GM21723 (cell line): ENCODE measurements around the gene ZNF669.
"Not testable (repeated sequence)": the region's sequence is repeated elsewhere in the genome, so short reads cannot be mapped to it uniquely, and the experiment has no call there.

Source experiments
- ATAC-seq: cut with Tn5 transposase; IDR thresholded peaks from one replicate; pipeline ENCODE4 v1.9.1; 2021; ENCODE audit warnings: mild to moderate bottlenecking, moderate library complexity; ENCODE audit not compliant: unreplicated experiment

The ZNF669 gene

GRCh38 chr1:247103859-247104591, at the start of gene ZNF669:
TSS of gene ZNF669 (minus strand) at chr1:247104356. CDS start at chr1:247104199, 157 bp downstream.
- peak; percentile 99 for ATAC-seq

DNA sequence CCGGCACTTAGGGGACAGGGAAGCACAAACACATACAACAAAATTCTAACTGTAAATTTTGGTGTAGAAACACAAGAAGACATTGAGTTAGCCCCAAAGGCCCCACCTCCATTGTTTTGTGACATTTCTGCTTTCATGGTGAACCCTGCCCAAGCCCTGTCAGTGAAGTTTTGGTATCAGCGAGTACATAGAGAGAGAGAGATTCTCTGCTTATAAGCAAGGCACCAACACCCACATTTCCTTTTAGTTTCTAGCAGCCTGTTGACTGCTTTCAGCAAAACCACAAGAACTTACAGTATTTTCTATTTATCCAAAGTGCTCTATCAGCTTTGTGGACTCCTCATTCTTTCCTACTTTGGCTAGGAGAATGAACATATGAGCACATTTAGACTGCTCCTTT, 43.6 kb upstream of the ZNF669 start:
- no peak for ATAC-seq

GRCh38 chr1:247147120-247147519, 43.0 kb upstream of the ZNF669 start:
- not testable (repeated sequence) for ATAC-seq

DNA sequence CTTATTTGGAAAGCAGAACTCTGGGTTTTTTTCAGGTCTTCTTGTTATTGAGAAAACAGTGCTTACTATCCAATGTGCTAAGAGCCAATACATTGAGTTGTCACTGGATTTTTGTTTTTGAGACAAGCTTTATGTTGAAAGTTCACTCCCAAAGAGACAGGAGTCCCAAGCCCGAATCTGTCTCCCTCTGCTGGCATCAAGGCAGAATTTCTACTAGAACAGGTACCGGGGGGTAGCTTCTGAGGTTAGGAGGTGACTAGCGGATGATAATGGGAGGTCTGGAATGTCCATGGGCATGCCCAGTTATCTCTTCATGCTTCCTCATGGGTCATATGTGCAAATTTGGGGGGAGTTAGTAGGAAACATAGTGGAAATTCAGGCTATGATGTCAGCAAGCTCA, 42.5 kb upstream of the ZNF669 start:
- no peak for ATAC-seq

DNA sequence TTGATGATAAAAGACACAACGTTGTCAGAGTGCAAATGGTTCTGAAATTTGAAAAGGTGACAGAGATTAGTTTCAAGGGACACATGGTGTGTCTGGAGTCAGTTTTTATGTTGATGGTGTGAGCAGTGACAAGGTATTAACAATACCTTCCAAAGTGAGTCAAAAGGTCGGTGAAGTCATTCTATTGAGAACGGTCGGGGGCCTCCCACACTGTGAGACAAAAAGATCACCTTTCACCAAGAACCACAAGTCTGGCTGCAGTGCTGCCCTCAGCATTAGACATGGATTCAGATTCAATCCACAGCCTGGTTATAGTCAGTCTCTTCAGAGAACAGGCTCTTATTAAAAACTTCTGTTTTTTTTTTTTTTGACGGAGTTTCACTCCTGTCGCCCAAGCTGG, 41.1 kb upstream of the ZNF669 start:
- no peak for ATAC-seq

GRCh38 chr1:247139557-247139956, 35.4 kb upstream of the ZNF669 start:
- not testable (repeated sequence) for ATAC-seq

GRCh38 chr1:247131236-247131635, 27.1 kb upstream of the ZNF669 start:
- no peak for ATAC-seq

- not testable (repeated sequence) for ATAC-seq
Observed at GRCh38 chr1:247127519-247128282, 23.5 kb upstream of the ZNF669 start.

GRCh38 chr1:247126601-247127000, 22.4 kb upstream of the ZNF669 start:
- peak; percentile 71 for ATAC-seq

GRCh38 chr1:247126166-247126565, 22.0 kb upstream of the ZNF669 start:
- ATAC-seq: peak; percentile 100

DNA sequence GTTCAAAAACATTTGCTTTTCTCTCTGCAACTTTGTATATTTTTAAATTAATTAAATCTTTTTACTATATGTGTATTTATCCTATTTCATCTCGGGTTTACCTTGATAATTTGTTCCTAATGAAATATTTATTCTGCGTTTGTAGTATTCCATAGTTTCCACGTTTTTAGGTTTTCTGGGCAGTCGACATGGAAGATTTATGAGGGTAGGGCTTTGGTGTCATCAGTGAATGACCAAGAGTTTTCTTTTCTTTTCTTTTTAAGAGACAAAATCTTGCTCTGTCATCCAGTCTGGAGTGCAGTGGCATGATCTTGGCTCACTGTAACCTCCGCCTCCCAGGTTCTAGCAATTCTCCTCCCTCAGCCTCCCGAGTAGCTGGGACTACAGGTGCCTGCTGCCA, 17.2 kb upstream of the ZNF669 start:
- ATAC-seq: no peak

- ATAC-seq: not testable (repeated sequence)
Observed at GRCh38 chr1:247120408-247120668, 16.2 kb upstream of the ZNF669 start.

DNA sequence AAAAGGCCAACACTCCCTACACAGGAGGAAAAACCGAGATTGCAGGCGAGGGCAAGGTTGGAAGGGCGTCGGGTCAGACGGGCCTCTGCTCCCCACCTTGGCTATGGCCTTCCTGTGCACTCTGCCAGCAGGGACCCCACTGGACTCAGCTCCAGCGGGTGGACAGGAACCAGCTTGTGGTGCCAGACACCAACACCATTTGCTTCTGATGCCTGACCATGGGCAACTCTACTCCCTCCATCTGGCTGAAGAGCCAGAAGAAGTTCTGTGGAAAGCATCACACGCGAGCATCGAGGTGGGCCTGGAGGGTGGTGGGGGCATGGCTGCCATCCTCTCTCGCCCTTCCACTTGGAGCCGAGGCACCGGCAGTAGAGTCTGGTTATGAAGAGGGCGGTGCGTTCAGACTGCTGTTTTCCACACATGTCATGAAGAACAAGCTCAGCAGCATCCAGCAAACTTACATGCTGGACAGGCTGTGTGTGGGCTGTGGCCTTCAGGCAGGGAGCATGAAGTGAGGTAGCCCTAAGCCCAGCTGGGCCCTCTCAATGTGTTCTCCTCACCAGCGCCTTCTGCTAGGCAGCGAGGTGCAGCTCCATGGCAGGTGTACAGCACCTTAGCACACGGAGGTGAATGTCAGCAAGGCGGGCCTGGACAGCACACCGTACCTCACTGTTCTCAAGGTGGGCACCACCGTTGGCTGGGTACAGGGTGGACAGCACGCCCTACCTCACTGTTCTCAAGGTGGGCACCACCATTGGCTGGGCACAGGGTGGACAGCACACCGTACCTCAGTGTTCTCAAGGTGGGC, 15.6 kb upstream of the ZNF669 start:
- ATAC-seq: no peak

GRCh38 chr1:247118946-247119446, 14.8 kb upstream of the ZNF669 start:
- ATAC-seq: no peak

DNA sequence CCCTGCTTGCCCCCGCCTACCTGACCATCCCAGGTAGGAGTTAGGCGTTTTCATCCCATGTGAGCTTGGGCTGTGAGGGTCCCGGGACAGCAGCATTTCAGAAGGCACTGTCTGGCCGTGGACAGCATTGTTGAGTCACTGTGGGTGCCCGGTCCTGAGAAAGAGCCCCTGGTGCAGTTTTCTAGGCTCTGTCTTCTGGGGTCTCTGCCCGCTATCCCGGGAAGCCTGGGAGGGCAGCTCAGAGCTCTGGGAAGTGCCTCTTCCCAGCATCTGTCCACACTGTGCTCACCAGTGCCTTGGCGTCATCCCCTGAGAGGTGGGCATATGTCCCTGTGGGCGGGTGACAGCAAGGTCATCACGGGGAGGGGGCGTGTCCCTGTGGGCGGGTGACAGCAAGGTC, 11.4 kb upstream of the ZNF669 start:
- no peak for ATAC-seq

DNA sequence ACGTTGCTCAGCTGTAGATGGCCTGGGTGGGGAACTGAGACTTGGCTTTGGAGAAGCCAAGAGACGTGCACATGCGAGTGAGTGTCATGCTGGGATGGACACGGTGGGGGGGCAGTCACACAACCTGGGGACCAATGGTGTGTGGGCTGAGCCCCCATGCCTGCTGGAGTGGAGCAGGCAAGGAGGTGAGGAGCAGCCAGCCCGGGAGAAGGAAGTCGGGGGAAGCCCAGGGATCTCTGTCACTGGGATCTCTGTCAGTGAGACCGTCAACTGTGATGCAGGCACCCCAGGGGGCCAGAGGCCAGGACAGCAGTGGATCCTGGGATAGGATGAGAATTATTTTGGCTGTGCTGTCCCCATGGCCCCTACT, 11.0 kb upstream of the ZNF669 start:
- no peak for ATAC-seq

DNA sequence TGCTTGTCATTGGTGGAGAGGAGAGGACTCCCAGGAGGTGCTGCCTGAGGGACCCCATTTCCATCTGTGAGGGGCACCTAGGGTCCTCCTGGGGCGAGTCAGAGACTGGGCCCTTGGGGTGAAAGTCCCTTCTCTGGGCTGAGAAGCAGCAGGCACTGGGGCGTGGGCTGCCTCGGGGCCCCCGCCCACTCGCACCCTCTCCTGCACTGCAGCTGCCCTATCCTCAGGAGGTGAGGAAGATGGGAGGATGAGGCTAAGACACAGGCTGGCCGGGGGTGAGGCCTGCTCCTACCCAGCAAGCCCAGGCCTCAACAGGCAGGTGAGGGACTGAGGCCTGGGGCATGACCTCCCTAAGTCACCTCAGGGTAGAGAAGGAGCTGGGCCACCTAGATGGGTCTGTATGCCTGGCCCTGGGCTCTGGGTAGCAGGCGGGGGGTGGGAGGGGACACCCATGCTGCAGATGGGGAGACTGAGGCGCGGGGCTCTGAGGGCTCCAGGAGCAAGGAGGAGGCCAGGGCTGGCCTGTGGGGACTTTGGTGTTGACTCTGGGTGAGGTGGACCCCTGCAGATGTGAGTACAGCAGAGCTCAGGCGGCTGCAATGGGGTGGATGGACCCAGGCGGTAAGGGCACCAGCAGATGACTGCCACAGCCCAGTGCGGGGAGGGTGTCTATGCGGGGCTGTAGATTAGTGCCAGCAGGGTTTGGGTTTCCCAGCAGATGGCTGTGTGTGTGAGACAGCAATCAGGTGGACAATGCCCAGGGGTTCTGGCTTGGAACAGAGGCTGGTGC, 10.4 kb upstream of the ZNF669 start:
- ATAC-seq: no peak

- ATAC-seq: no peak
Observed at GRCh38 chr1:247113733-247114271, 9.6 kb upstream of the ZNF669 start.

GRCh38 chr1:247113094-247113497, 8.9 kb upstream of the ZNF669 start:
- no peak for ATAC-seq

GRCh38 chr1:247112479-247112781, 8.3 kb upstream of the ZNF669 start:
- no peak for ATAC-seq
